Midbrain (tissue), 1 donor: ENCODE data around the gene ZFP36L2.
"Not testable (repeated sequence)": the region's sequence is repeated elsewhere in the genome, so short reads cannot be mapped to it uniquely, and the experiment has no call there.

Experiments used
- DNase-seq: peaks from one replicate; lab custom pipeline; 2025; lab: John Stamatoyannopoulos, UW

Gene ZFP36L2

DNA sequence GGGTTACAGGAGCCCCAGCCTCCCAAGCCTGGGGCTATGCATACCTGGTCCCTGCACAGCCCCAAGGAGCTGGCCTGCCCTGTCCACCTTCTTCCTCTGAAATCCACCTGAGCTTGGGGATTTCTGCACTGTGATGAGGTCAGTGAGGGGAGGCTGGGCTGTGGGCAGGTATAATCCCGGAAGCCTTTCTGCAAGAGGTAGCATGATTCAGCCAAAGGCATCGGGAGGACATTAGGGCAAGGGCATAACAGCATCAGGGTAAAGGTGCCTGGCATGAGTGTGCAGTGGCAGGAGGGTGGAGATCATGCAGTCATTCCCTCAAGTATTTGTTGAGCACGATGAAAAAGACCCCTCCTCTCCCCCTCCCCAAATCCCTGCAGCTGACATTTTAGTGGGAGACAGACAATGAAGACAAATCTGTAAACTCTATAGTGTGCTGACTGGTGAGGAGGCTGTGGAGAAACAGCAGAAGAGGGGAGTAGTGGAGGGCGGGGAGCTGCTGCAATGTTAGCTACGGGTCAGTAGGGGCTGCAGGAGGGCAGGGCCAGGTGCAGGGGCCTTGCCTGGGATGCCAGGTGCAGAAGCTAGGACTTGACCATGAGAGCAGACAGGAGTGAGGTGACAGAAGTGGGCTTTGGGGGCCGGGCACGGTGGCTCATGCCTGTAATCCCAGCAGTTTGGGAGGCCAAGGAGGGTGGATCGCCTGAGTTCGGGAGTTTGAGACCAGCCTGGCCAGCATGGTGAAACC is 18.7 kb downstream of the ZFP36L2 start:
- DNase-seq = no peak

DNA sequence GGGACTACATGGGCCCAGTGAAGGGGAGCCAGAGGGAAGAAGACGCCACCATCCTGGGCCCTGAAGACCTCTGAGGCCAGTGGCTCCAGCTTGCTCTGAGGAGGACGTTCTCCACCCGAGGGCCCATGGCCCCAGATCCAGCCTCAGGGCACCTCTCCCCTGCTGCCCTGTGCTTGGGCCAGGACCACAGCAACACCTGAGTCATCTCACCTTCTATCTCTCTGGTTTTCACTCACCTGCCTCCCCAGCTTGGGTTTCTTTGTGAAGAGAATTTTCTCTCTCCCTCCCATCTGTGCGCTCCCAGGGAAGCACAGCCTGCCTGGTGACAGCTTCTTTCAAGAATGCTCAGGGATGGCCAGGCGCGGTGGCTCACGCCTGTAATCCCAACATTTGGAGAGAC is 19.8 kb downstream of the ZFP36L2 start:
- no peak for DNase-seq

DNA sequence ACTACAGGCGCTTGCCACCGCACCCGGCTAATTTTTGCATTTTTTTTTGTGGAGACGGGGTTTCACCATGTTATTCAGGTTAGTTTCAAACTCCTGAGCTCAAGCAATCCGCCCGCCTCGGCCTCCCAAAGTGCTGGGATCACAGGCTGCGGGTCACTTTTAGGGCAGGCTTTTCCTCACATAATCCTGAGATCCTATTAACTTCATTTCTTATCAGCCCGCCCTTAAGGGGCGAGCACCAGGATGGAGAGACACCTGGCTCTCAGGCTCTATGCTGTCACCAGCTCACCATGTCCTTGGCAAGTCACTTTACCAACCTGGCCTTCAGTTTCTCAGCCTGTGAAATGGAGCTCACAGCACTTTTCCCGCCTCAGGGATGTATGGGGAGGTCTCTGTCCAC is 23.0 kb downstream of the ZFP36L2 start:
- DNase-seq = no peak

DNA sequence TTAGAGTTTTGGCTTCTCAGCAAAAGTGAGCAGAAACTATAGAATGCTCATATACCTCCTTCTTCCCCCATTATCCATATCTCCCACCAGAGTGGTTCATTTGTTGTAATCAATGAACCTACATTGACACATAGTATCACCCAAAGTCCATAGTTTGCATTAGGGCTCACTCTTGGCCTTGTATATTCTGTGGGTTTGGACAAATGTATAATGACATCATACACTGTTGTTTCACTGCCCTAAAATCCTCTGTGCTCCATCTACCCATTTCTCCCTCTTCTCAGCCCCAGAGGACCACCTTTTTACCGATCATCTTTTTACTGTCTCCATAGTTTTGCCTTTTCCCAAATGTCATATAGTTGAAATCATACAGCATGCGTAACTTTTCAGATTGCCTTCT is 24.1 kb downstream of the ZFP36L2 start:
- no peak for DNase-seq

DNA sequence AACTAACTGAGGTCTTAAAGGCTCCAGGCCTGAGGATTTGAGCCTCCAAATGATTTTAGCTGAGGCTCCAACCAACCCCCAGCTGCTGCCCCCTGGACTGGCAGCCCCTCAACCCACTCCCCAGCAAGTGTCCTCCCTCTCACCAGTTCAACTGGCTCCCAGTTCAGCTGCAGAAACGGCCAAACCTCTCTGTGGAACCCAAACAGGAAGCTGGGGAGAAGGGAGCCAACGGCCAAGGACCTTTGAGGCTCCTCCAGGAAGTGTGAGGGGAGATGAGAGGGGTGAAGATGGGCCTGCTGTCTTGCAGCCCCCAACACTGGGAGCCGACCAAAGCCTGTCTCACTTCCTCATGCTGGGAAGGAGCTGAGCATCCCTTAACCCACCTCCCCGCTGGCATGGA is 24.9 kb downstream of the ZFP36L2 start:
- no peak for DNase-seq

DNA sequence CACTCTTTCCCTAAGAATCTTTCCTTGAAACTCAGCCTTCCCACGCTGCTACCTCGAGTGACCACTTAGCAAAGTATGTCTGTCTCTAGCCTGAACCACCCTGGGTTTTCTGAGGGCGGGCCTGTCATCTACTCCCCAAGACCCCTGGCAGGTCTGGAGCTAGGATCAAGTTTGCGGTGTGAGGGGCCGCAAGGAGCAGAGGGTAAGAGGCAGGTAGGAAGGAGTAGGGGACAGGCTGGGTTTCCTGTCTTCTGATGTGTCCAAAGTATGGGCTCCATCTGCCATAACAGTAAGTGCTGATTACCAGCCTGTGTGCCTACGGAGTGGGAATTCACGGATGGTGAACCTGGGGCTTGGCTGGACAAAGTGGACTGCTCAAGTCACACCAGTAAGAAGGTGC is 25.4 kb downstream of the ZFP36L2 start:
- no peak for DNase-seq

DNA sequence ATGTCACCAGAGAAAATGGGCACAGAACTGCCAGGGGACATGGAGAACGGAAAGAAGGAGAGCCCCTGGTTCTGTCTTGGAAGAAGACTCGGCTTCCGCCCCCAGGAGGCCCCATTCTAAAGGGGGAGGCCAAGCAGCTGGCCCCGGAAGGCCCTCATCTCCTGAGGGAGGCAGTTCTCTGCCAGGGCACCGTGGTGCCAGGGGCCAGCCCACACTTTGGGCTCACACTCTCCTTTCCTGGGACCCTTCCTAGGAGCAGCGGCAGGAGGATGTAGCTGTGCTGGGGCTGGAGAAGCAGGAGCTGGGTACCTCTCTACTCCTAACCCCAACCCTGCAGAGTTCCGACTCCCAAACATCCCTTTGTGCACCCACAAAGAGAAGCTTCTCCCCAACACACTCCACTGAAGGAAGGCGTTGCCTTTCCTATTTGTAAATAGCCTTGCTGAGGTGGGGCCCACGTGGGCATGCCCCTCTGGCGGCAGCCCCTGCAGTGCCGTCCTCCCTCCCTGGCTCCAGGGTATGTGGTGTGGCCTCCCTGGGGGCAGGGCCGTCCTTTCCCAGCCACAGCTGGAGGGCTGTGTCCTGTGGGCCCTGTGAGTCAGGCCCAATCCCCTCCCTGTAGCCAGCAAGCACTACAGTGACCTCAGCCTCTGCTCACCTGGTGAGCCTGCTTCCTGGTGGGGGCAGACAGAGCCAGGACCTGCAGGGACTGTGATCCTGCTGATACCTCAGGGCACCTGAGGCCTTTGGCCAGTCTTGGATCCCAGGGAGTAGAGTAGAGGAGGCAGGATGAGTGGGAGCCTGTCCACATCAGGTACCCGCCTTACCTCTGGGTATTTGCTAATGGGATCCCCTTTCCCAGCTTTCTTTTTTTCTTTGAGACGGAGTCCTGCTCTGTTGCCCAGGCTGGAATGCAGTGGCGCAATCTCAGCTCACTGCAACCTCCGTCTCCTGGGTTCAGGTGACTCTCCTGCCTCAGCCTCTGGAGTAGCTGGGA is 26.6 kb downstream of the ZFP36L2 start:
- no peak for DNase-seq

DNA sequence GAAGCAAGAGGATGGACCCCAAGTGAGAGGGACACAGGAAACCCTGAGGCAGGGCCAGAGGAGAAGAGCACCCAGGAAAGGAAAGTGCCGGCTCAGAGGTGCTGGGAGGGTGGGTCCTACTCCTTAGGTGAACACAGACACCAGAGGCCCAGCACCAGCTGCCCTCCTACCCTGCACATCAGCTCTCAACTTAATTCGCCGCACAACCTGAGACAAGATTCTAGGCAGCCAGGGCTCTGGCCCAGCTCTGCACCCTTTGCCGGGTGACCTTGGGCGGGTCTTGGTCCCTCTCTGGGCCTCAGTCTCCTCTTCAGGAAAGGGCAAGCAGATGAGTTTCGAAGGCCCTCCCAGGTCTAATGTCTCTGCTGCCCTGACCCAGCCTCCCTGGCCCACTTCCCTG is 28.1 kb downstream of the ZFP36L2 start:
- DNase-seq = no peak

DNA sequence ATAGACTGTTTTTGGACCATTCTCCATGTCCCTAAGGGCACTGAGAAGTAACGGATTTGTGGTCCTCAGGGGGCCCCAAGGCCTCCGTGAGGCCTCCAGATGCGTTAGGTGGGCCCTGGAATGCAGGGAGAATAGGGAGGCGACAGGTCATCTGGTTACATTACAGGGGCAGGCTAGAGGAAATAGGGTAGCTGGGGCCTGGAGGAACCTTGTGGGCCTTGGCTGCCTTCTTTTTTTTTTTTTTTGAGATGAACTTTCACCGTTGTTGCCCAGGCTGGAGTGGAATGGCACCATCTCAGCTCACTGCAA is 28.9 kb downstream of the ZFP36L2 start:
- no peak for DNase-seq

DNA sequence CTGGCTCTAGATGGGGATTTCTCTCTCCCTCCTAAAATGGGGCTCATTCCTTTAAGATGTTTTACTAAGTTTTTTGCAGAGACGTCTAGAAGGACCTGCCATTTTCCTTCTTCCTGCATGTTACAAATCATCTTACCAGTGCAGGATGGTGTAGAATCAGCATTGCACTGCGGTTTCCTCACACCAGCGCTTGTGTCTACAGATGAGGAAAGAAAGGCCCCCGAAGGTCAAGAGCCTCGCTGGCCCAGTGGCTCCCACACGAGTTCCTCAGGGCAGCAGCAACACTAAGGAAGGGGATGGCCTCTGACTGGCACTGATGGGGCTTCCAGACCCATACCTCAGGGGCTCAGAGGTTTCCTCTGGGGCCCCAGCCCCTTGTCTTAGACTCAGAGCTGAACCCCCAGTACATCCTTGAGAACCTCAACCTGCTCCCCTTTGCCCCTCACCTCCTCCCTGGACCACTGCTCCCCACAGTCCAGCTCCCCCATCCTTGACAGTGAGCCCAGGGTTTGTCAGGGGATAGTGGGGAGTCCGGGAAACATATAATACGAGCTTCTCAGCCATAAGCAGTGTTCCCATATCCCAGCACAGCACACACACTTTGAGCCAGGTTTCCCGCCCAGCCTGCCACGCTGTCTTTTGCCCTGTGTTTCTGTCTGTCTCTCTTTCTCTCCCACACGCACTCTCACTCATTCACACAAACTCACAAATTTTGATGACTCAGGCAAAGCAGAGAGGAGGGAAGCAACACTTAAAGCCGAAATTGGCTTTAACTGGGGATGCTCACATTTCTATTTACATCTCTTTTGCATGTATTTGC is 29.4 kb downstream of the ZFP36L2 start:
- DNase-seq = no peak

DNA sequence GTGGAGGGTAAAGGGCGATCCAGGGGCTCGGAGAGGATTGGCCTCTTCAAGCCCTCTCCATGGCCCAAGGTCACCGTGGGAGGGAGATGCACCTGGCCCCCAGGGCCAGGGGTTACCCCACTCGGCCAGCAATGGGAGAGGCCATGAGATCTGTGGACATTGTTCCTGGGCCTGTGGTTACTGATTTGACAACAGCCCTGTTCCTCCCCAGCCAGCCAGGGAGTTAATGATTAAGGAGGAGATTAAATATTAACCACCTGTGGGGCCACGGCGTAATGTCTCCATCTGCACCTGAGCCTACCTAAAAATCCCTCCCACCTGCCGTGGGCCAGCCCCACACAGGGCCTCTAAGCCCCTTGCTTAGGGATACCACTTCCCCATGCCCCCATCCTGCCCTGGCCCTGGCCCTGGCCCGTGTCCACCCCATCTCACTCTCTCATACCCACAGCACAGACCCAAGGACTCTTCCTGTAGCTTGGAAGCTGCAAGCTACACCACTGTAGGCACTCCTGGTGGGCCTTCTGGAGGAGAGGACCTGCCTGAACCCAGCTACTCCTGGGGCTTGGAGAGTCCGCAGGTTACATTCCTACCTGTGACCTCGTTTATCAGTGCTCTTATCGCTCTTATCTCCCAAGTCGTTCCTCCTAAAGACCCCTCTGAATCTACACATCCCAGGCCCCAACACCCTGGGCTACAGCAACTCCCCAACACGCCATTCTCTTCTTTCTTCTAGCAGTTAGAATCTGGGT is 32.1 kb downstream of the ZFP36L2 start:
- no peak for DNase-seq

DNA sequence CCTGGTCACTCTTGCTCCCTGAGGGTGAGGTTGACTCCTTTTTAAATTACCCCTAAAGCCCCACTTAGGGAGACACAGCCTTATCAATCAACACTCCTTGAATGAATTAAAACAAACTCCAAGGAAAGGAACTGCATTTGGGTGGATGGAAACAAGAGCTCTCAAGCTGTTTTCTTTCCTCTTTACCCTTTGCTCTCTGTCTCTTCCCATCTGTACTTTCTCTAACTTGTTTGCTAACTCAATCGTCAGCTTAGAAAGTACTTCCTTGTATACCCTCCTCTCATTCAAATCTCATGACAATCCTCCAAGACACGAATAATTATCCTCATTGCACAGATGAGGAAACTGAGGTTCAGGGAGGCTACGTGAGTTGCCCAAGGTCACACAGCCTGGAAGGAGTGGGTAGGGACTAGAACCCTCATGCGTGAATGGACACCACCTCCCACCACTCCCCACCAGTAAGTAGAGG is 32.7 kb downstream of the ZFP36L2 start:
- no peak for DNase-seq

DNA sequence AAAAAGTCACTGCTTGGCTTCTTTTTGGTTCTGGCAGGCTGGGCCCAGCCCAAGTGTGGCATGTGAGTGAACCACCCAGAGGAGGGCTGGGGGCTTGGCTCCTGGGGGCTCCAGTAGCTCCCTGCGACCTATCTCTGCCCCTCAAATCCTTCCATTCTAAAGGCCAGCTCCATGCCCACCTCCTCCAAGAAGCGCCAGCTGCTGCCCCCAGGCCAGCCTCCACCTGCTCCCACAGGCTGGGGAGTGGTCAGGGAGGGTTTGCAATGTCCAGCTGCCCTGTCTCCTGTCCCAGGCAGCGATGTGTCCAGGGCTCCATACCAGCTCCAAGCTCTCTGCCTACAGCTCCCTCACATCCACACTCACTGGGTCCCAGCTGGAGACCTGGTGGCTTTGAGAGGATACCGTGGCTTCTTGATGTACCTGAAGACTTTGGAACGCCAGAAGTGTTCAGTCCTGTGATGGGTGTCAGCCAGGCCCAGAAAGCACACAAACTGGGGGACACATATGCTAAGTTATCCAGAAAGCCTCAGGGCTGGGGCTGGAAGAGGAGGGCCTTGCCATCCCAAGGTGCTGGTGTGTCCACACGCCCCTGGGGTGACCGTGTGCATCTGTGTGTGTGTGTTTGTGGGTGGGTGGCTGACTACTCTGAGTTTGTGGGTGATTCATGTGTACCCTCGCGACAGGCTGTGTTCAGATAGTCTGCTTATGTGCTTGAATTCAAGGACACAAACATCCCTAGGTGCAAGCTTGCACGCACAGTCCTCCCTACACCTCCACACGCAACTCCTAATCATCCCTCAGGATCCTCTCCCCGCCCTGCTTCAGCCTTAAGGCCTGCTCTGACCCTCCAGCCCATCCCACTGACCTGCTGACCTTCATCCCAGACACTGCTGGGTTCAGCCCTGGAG is 33.4 kb downstream of the ZFP36L2 start:
- DNase-seq = no peak

DNA sequence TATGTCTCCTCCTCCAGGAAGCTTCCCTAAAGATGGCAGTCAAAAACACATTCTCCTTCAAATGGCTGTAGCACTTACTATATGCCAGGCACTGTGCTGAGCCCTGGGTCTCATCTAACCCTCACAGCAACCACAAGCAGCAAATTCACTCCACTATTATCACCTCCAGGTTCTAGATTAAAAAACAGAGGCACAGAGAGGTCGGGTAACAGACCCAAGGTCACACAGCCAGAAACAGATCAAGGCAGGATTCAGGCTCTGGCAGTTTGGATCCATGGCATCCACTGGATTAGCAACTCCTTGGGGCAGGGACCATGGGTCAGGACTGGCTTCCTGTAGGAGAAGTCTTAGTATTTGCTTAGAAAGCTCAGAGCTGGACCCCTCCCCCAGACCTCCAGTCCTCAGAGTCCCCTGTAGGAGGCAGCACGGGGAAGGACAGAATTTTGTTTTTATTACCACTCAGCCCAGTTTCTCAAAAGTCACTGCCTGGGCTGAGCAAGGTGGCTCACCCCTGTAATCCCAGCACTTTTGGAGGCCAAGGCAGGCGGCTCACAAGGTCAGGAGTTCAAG is 34.4 kb downstream of the ZFP36L2 start:
- DNase-seq = no peak

DNA sequence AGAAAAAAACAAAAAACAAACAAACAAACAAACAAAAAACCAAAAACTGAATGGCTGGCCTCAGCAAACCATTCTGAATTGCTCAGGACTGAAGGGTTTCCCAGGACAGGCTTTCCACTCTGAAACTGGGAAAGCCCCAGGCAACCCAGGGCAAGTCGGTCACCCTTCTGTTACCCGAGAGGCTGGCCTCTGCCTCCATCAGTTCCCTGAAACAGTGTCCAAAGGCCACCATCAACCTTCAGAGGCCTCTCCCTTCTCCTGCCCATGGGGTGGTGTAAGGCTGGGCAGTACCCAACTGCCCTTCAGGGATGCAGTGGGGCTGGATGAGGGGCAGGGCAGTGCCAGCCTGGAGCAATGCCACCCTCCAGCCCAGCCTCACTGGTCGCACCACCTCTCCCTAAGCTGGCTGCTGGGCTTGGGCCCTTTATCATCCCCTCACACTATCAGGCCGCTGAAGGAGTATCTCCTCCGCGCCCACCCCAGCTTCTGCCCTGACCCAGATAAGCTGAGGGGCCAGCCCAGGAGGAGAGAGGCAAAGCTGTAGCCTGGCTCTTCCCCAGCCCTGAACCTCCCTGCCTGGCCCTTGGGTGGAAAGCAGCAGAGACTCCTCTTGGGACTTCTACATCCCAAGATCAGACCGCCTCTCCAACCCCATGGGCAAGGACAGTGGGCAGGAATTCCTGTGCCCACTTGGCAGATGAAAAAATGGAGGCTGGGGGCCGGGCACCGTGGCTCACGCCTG is 35.9 kb downstream of the ZFP36L2 start:
- DNase-seq = no peak

DNA sequence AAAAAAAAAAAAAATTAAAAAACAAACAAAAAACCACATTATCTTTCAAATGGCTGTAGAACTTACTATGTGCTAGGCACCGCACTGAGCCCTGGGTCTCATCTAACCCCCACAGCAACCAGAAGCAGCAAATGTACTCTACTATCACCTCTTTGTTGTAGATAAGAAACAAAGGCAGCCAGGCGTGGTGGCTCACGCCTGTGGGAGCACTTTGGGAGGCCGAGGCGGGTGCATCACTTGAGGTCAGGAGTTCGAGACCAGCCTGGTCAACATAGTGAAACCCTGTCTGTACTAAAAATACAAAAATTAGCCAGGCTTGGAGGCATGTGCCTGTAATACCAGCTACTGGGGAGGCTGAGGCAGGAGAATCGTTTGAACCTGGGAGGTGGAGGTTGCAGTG is 36.5 kb downstream of the ZFP36L2 start:
- DNase-seq = not testable (repeated sequence)

DNA sequence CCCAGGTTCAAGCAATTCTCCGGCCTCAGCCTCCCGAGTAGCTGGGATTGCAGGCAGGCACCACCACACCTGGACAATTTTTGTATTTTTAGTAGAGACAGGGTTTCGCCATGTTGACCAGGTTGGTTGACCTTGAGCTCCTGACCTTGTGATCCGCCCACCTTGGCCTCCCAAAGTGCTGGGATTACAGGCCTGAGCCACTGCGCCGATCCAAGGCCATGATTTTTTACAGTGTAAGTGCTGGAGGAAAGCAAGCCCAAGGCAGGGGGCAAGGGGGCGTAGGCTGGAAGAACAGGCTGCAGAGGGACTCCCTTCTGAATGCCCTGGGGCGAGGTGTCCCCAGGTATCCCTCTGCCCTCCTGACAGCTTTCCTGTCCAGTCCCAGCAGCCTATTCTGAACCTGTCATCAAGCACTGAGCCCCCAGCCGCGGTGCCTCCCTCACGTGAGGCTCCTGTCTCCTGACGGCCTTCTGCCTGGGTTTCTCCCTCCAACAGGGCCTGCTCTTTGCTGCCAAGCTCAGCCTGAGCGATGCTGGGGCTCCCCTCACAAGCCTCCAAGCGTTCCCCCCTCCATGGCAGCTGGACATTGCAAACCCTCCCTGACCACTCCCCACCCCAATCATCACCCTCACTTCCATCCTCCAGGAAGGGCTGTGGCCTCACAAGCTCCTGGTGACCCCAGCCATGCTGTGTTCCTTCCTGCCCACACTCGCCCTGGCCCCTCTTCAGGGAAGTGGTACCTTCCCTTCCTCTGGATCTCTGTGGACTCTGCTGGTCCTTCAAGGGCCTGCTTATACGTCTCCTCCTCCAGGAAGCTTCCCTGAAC is 37.6 kb downstream of the ZFP36L2 start:
- DNase-seq = no peak

DNA sequence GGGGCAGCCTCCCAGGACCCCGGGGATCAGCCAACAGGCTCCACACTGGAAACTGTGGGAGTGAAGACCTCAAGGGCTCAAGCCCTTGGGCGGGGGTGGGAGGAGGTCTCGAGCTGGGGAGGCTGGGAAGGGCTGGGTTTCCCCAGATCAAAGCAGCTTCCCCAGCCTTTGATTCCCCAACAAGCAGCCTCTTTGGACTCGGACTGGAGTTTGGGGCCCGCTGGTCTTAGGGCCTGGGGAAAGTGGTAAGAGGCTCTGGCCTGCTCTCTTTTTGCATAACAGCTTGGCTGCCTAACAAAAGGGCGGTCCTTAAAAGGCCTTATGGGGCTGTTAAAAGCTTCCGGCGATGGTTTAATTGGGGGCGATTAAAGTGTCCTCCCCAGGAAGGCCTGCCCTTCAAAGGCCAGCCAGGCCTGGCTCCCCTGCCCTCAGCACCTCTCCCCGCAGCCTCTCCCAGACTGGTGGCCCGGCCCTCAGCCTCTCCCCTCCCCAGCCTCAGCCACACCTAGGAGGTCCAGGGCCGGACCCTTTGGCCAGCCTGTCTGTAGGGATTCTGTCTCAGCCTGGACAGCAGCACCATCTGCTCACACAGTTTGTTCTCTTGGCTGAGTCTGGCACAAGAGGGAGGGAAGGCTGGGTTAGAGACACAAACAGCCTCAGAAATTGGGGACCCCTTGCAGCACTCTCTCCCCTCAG is 39.6 kb downstream of the ZFP36L2 start:
- no peak for DNase-seq
